Measurements from ENCODE around the gene NRCAM.

Gene NRCAM

GRCh38 chr7:108146070-108146842 is 310.0 kb downstream of the NRCAM start:
- peak; percentile 66 to 90 (median 82) for DNase-seq

GRCh38 chr7:108145401-108145800 is 310.8 kb downstream of the NRCAM start:
- DNase-seq, result no peak

GRCh38 chr7:108144931-108145330 is 311.3 kb downstream of the NRCAM start:
- no peak for DNase-seq

GRCh38 chr7:108143658-108144420 is 312.4 kb downstream of the NRCAM start:
- DNase-seq, result no peak

GRCh38 chr7:108142675-108143259 is 313.5 kb downstream of the NRCAM start:
- DNase-seq, result no peak

GRCh38 chr7:108142180-108142579 is 314.1 kb downstream of the NRCAM start:
- no peak for DNase-seq

GRCh38 chr7:108140671-108141070 is 315.6 kb downstream of the NRCAM start:
- no peak for DNase-seq

- DNase-seq, result no peak
Observed at GRCh38 chr7:108138911-108139310, 317.3 kb downstream of the NRCAM start.

GRCh38 chr7:108137993-108138392 is 318.2 kb downstream of the NRCAM start:
- no peak for DNase-seq

GRCh38 chr7:108137040-108137439 is 319.2 kb downstream of the NRCAM start:
- DNase-seq, result no peak

GRCh38 chr7:108136191-108136688 is 320.0 kb downstream of the NRCAM start:
- DNase-seq, result no peak

GRCh38 chr7:108135446-108136190 is 320.6 kb downstream of the NRCAM start:
- DNase-seq, result no peak

GRCh38 chr7:108134486-108134885 is 321.8 kb downstream of the NRCAM start:
- no peak for DNase-seq

- DNase-seq, result peak in 1 of 3 experiments; percentile 27
Observed at GRCh38 chr7:108132551-108133265, 323.5 kb downstream of the NRCAM start.

GRCh38 chr7:108130261-108130660 is 326.0 kb downstream of the NRCAM start, which contains the start of gene LAMB4:
LAMB4 (minus strand) TSS chr7:108130361; CDS start chr7:108123164, 7,197 bp downstream.
- DNase-seq, result no peak

GRCh38 chr7:108129018-108129965 is 326.9 kb downstream of the NRCAM start:
- peak in 1 of 3 experiments; percentile 55 for DNase-seq

GRCh38 chr7:108128514-108128913 is 327.7 kb downstream of the NRCAM start:
- DNase-seq, result no peak

- DNase-seq, result no peak
Observed at GRCh38 chr7:108127461-108127860, 328.8 kb downstream of the NRCAM start.

- DNase-seq, result no peak
Observed at GRCh38 chr7:108124820-108125219, 331.4 kb downstream of the NRCAM start.

- no peak for DNase-seq
Observed at GRCh38 chr7:108122181-108122580, 334.1 kb downstream of the NRCAM start.

GRCh38 chr7:108120933-108121332 is 335.3 kb downstream of the NRCAM start:
- no peak for DNase-seq
